Measurements from ENCODE around the gene CPPED1.

Gene CPPED1

GRCh38 chr16:12677502-12677901, 126.2 kb downstream of the CPPED1 start:
- DNase-seq: no peak

- no peak for DNase-seq
These were observed 127.8 kb downstream of the CPPED1 start for GRCh38 chr16:12675852-12676251.

DNA sequence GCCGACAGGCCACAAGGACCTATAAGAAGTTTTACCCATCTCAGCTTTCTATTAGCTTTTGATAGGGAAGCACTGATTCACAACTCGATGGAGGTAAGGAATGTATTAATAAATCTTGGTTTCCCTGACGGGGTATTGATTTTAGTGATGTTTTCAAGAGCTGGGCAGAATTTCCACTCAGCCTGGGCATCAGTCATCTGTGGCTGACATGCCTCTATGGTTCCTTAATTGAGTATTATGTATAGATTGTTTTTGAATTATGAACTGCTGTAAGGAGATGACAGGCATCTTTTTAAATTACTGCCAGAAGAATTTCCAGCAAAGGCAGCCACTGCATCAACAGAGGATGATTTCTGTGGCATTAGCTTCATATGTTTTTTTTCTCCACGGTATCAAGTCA, 128.6 kb downstream of the CPPED1 start:
- no peak for DNase-seq

DNA sequence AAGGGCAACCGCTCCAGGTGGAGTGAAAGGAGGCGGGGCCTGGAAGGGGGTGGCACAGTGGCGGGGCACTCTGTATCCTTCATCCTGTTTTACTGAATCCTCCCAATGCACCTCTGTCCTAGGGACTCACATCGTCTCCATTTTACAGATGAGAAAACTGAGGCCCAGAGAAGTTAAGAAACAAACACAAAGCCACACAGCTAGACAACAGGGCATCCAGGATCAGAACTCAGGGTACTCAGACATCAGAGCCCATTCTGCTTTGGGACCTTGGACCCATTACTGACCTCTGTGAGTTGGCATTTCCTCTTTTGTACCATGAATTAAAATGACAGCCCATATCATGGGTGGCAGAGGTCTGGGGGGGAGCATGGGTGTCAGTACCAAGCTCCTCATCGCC, 129.2 kb downstream of the CPPED1 start:
- DNase-seq: no peak

- DNase-seq: no peak
These were observed 129.6 kb downstream of the CPPED1 start for GRCh38 chr16:12674071-12674470.

DNA sequence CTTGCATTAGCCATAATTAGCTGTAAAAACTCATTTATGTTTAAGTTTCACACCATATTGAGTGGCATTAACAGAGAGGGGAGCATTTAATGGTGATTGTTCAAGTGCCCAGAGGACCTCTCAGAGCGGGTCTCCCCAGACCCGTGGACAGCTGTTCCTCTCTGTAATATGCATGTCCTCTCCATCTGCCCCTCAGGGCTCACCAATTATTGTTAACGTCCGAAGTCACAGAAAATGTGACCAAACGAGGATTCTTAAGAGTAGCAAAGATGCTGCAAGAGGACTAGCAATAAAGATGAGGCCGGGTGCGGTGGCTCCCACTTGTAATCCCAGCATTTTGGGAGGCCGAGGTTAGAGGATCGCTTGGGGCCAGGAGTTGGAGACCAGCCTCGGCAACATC, 130.2 kb downstream of the CPPED1 start:
- DNase-seq: no peak

- no peak for DNase-seq
These were observed 130.7 kb downstream of the CPPED1 start for GRCh38 chr16:12672986-12673385.

DNA sequence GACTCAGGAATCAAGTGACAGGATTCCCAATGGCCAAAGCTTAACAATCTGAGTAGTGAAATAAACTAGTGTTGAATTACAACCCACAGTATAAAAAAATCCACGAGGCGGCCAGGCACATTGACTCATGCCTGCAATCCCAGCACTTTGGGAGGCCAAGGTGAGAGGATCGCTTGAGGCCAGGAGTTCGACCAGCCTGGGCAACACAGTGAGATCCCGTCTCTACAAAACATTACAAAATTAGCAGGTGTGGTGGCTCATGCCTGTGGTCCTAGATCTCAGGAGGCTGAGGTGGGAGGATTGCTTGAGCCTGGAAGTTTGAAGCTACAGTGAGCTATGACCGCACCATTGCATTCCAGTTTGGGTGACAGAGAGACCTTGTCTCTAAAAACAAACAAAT, 133.8 kb downstream of the CPPED1 start:
- no peak for DNase-seq

DNA sequence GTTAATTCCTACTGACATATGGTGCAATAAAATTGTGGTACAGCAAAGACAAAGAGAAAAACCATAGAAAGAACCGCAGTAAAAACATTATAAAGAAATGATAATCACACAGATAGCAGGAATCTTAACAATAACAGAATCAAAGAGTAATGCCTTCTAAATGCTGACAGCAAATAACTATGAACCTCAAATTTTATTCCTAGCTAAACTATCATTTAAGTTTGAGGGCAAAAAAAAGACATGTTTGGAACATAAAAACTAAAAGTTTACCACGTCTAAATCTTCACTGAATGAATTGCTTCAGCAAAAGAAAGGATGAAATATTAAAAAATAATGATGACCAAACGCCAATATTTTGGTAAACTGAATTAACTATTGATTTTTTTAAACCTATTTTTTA, 135.8 kb downstream of the CPPED1 start:
- no peak for DNase-seq

DNA sequence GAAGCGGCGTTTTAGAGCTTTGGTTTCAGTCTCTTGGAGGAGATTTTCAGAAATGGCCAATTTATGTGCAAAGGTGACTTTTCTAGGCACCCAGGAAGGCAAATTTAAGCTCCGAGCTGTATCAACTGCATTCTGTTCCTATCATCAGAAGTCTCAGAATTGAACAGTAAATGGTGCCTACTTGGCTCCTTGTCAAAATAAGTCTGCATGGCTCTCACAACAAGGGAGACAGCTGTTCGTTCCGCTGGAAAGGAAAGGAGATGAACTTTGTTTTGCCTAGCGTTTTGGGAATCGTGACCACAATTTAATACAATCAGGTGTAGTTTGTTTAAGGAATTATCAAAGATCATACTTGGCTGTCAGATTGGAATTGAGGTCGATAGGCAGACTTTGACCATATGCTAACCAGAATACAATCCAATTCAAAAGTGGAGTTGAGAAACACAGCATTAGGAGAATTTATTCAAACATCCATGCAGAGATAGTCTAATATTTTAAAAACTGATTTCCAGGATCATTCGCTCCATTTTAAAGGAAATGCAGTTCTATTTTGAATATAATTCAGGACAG, 139.4 kb downstream of the CPPED1 start:
- no peak for DNase-seq

- DNase-seq: no peak
These were observed 142.0 kb downstream of the CPPED1 start for GRCh38 chr16:12661656-12662172.

- no peak for DNase-seq
These were observed 143.8 kb downstream of the CPPED1 start for GRCh38 chr16:12659871-12660270.

DNA sequence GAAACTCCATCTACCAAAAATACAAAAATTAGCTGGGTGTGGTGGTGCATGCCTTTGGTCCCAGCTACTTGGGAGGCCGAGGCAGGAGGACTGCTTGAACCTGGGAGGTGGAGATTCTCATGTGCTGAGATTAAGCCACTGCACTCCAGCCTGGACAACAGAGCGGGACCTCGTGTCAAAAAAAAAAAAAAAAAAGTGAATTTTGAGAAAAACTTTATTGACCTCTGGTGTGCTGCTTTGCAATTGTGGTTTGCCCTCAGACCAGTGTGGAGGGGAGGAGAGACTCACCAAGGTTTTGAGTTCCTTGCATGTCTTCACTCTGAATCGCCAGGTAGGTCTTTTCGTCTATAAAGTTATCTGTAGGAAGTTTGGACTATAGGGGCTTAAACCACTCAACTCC, 145.2 kb downstream of the CPPED1 start:
- no peak for DNase-seq

DNA sequence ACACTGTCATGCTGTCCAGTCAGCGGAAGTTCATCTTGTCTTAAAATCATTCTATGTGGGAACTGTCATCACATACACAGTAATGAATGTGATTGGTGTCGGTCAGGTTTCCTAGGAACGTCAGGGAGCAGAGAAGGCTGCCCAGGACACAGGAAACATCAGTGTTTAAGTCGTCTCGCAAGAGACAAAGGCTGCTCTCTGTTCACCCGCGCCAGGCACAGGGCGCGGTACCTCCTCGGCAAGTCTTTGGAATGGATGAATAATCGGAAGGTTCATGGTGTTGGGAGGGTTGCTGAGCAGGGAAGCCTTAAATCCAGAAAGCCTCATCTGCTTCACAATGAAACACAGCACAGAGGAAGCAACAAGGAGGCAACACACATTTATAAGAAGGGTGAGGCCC, 148.2 kb downstream of the CPPED1 start:
- no peak for DNase-seq

- no peak for DNase-seq
These were observed 149.8 kb downstream of the CPPED1 start for GRCh38 chr16:12653820-12654392.

DNA sequence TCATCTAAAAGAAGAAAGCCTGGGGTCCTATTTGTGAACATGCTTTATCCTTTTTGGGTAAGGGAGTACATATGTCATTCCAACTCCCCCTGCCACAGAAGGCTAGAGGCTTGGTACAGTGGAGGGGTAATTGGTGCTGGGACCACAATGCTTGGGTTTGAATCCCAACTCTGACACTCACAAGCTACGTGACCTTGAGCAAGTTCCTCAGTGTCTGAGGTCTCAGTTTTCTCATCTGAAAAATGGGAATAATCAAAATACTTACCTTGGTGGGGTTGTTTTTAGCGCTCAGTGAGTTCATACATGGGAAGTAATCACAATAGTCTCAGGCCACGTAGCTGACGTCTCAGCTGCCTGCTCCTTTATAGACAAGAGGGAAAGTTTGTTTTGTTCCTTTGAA, 150.8 kb downstream of the CPPED1 start:
- no peak for DNase-seq

DNA sequence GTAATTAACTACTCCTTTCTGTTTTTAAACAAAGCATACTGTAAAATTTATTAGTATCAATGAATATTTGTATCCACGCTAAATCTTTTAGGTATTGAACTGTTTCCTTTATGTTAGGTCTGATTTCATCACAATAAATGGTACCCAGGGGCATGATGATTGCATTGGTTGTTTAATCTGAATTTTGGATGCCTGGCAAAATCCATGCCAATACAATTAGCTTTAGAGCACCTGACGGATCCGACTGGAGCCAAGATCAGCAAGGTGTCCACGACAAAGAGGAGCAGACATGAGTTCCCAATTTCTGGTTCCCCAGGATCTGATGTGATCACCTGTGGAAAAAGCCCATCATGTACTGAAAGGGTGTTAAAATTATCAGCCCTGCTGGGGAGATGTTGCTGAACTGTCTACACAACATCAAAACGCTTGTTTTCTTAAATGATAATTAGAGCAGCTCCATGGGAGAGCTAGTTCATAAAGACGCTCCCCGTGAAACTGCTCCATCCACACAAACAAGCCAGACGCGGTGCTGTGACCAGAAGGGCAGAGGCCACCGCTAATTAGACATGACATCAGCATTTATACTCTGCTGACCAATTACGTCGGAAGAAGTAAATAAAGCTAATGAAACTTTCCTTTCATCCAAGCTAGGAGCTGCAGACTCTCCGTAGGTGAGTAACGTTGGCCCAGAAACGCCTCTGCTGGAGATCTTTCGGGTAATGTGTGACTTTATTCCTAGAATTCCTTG, 151.7 kb downstream of the CPPED1 start:
- DNase-seq: no peak

DNA sequence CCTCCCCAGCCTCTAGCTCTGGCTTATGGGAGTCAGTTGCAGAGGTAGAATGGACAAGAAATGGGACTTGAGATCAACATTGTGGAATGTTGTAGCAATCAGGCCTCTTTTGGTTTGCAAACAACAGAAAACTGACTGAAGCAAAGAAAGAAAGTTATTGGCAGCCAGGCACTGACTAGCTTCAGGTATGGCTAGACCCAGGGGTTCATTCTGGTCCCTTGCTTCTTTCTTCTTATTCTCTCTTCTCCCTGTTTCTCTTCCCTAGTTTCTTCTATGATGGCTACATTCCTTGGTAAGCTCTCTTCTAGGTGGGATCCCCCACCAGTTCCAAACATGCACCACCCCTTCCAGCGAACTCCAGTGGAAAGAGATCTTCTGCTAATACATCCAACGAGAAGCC, 154.3 kb downstream of the CPPED1 start:
- no peak for DNase-seq

GRCh38 chr16:12646490-12647274, 157.0 kb downstream of the CPPED1 start:
- DNase-seq: no peak

- DNase-seq: no peak
These were observed 157.6 kb downstream of the CPPED1 start for GRCh38 chr16:12646098-12646489.

- DNase-seq: no peak
These were observed 160.6 kb downstream of the CPPED1 start for GRCh38 chr16:12643034-12643455.

DNA sequence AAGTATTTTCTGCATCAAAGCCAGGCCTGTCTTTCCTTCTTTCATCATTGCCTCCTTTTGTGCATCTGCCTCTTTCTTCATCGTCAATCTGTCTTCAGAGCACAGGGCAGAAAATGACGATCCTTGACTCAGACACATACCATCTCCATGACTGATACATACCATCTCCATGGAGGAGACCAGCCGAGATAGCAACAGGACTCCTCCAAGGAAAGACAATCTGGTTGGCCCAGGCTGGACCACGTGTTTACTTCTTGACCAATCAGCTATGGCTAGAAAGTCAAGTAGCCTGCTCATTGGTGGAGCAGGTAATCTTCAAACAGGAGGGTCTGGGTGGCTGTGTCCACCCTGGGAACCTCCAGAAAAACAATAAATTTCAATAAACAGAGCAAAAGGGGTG, 164.6 kb downstream of the CPPED1 start:
- no peak for DNase-seq

DNA sequence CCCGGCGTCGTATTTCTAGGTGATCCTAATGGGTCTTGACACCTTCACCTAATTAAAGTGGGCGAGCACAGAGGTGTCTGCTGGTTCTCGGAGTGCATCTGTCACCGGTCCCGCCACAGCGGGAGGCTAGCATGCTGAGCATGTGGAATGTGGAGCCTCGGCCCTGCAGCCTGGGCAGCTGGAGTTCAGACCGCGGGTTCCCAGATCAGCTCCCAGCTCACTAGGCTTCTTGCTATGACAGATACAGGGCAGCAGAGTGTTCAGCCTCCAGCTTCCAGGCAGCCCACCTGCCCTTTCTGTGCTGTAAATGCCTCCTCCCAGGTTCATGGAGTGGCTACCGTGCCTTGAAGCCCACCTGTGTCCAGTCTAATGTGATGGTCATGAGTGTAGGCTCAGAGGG, 166.7 kb downstream of the CPPED1 start:
- no peak for DNase-seq

- no peak for DNase-seq
These were observed 174.4 kb downstream of the CPPED1 start for GRCh38 chr16:12629271-12629670.

All from NCI-H1105 (cell line).